Stimulated activated CD8-positive, alpha-beta memory T cell treated with anti-CD3 and anti-CD28 coated beads, Interleukin-7, amount 100 ng/mL, for 24 hours (primary cell): ENCODE results near the gene TMEM79.

Experiments used
- DNase-seq: peaks from one replicate; pipeline ENCODE4 v3.0.0-alpha.2; 2020; ENCODE audit warnings: low read depth

TMEM79 gene

DNA sequence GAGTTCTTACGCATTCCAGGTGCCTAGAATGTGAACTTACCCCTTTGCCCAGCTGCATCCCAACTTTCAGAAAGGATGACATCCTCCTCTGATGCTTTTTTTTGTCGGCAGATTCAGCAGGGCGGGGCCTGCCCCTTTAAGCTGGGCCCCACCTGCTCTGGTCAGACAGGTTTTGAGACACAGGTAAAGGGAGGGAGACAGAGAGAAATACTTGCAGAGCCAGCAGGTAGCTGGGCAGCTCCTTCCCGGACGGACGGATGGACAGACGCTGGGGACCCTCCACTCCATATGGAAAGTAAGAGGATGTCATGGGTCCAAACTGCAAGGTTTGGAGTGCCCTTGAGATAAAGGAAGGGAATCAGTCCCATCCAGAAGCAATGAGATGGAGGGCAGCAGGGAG is at the start of gene TMEM79:
TMEM79 (plus strand) TSS at position 214 of the 400 bp plus-strand sequence. CDS start 902 bp downstream, outside the sequence.
- DNase-seq, result no peak

DNA sequence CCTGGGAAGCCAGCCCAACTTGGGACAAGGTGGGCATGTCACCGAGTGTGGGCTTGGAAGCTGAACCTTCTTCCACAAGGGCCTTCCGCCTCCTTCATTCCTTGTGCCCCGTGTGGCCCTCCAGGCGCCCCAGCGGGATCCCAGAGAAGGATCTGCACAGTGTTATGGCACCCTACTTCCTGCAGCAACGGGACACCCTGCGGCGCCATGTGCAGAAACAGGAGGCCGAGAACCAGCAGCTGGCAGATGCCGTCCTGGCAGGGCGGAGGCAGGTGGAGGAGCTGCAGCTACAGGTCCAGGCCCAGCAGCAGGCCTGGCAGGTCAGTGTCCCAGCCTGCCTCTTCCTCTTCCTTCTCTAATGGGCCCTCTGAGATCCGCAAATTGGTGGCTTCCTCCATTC is 48.0 kb upstream of the TMEM79 start:
- DNase-seq, result no peak

DNA sequence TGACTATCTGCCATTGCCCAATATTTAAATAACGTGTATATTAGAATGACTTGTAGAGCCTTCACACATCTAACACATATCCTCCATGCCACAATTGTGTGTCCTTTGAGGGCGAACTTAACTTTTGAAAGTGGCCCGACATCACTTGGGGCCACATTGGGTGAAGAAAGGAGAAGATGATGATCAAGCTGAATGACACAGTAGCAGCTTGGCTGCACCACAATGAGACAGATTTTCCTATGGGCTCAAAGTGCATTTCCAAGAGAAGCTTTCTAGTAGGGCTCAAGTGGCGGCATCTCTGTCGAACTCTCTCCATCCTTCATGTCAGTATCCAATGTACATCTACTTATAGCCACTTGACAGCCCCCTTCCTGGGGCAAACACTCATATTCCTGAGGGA is 45.9 kb upstream of the TMEM79 start:
- DNase-seq, result no peak

- DNase-seq, result no peak
Measured at GRCh38 chr1:156241311-156241811, 42.8 kb upstream of the TMEM79 start.

DNA sequence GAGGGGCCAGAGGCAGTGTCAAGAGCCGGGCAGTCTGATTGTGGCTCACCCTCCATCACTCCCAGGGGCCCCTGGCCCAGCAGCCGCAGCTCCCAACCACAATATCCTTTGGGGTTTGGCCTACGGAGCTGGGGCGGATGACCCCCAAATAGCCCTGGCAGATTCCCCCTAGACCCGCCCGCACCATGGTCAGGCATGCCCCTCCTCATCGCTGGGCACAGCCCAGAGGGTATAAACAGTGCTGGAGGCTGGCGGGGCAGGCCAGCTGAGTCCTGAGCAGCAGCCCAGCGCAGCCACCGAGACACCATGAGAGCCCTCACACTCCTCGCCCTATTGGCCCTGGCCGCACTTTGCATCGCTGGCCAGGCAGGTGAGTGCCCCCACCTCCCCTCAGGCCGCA is 42.2 kb upstream of the TMEM79 start, which contains the start of gene BGLAP:
BGLAP (plus strand) TSS at position 259 of the 400 bp plus-strand sequence; CDS start at position 307, 48 bp downstream.
- DNase-seq, result no peak

GRCh38 chr1:156242738-156243137 is 41.4 kb upstream of the TMEM79 start:
- no peak for DNase-seq

DNA sequence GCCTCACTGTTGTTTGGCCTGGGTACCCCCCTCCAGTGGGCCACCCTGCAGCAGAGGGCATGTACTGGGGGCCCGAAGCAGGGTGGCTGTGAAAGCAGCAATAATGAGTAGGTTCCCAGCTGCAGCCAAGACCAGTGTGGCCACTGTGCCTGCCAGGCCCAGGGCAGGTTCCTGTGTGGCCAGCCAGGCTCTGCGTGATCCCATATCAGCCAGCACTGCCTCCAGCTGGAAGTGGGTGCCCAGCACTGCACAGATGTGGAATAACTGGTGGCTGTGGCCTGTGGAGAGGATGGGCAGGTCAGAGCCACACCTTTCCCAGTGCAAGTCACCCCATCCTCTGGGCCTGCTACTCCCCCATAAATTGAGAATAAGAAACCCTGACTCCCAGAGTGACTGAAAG is 40.0 kb upstream of the TMEM79 start:
- DNase-seq, result no peak

GRCh38 chr1:156244712-156245111 is 39.4 kb upstream of the TMEM79 start:
- DNase-seq, result no peak

DNA sequence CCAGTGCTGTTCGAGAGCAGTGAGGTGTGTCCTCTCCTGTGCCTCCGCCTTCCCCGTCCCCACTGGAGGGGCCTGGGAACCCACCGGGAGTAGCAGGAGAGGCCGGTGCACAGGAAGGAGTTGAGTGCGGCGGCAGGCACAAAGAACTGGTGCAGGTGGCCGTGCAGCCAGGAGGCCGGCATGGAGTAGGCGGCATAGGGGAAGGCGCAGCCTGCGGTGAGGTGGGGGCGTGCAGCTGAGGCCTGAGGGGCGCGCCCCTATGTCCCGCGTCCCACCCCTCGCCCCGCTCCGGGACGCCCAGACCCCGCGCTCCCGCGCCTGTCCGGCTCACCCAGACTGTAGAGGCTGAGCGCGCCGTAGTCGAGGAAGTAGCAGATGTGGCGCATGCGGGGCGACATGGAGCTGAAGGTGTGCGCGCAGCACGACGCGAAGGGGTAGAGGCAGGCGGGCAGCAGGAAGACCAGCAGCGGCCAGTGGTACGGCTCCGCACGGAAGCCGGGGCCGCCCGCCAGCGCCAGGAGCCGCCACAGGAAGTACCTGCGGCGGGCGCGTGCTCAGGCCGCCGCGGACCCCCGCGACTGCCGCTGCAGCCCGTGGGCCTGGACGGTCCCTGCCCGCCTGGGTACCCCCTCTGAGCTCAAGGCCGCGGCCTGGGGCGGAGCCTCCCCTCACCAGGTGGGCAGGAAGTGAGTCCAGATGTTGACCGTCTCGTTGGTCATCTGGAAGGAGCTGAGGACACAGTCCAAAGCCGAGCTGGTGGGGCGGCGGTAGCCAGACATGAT is 38.5 kb upstream of the TMEM79 start:
- DNase-seq, result no peak

GRCh38 chr1:156246241-156246780 is 37.8 kb upstream of the TMEM79 start:
- no peak for DNase-seq

DNA sequence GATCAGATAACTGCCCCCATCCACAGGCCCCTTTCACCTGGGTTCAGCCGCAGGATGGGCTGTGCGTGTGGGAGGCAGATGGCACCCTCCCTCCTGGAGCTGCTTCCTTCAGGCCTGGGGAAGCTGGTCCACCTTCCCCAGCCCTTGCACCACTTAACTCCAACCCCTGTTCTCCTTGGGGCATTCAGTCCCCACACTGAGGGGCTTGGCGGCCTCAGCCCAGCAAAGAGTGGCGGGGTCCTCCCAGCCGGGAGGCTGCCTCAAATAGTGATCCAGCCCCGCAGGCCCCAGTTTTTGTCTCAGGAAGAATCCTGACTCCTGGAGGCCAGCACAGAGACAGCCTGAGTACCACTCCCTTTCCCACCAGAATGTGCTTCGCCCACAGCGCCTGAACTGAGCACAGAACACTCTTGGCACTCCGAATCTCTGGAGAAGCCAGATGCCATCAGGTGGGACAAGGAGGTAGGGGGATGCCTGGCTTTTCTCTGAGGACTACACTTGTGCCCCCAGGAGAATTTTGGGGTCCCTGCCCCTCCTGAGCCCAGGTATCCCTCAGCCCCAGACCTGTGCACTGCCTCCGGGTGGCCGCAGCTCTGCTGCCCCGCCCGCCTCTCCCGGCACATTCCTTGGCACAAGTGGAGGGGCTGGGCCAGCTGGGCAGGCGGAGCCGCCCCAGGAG is 37.2 kb upstream of the TMEM79 start:
- no peak for DNase-seq

- no peak for DNase-seq
Measured at GRCh38 chr1:156247460-156248322, 36.4 kb upstream of the TMEM79 start, which contains the start of gene PAQR6. TSS of gene PAQR6 (minus strand) at chr1:156248056. CDS start at chr1:156246731, 1,325 bp downstream.

GRCh38 chr1:156248323-156248683 is 35.8 kb upstream of the TMEM79 start:
- no peak for DNase-seq

DNA sequence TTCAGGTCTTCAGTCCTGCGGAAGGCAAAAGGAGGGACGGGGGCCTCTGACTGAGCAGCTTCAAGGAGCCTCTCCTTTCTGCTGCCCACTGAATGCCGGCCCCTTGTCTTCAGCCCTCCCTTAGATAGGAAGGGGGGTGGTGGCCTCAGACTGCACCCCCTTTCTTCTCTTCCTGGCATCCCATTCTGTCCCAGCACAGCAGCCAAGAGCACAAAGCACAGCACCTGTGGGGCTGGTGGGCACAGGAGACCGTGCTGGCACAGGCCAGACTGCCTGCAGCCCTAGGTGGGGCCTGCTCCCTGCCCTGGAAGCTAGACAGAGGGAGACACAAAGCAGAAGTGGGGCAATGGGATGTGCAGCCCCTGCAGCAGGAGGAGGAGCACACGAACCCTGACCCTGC is 34.5 kb upstream of the TMEM79 start:
- DNase-seq, result no peak

DNA sequence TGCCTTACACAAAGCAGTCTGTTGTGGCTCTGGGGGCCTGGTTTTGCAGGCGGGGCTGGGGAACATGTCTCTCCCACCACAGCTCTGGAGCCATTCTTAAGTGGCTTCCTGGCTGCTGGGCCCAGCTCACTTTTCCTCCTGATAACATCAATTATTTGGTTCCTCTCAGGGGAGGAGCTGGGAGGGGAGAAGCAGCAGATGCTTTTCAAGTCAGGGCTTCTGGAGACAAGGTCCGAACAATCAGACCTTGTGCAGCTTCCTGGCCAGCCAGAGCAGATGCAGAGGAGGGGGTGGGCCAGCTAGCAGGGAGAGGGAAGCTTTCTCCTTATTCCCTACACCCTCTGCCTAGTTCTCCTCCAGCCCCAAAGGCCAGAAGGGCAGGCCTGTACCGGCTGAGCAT is 32.6 kb upstream of the TMEM79 start:
- DNase-seq, result no peak

- DNase-seq, result no peak
Measured at GRCh38 chr1:156253634-156254033, 30.5 kb upstream of the TMEM79 start.

- DNase-seq, result no peak
Measured at GRCh38 chr1:156257711-156258110, 26.4 kb upstream of the TMEM79 start.

DNA sequence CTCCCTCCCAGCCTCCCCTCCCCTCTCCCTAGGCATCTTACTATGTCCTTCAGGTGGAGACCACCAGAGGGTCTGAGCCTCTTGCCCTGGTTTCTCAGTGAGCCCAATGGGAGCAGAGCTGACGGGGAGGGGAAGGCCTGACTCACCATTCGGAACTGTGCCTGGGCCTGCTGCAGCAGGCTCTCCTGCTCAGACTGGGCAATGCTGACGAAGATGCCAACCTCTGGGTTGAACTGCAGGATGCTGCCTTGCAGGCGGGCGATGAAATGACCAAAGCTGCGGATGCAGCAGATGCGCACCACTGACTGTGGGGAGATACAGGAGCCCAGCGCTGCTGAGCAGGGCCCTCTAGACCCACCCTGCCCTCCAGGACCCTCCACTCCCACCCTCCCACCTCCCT is 25.3 kb upstream of the TMEM79 start:
- no peak for DNase-seq

- no peak for DNase-seq
Measured at GRCh38 chr1:156259805-156260204, 24.3 kb upstream of the TMEM79 start.

GRCh38 chr1:156260896-156261295 is 23.2 kb upstream of the TMEM79 start:
- no peak for DNase-seq

- no peak for DNase-seq
Measured at GRCh38 chr1:156262461-156263287, 21.5 kb upstream of the TMEM79 start.
